GM19467 (cell line): Measurements from ENCODE around the gene DSC3.
"Not testable (repeated sequence)": the region's sequence is repeated elsewhere in the genome, so short reads cannot be mapped to it uniquely, and the experiment has no call there.

Source experiments
- ATAC-seq: cut with Tn5 transposase; IDR thresholded peaks from one replicate; pipeline ENCODE4 v1.9.1; 2021; ENCODE audit warnings: mild to moderate bottlenecking, moderate library complexity; ENCODE audit not compliant: unreplicated experiment

The DSC3 gene

DNA sequence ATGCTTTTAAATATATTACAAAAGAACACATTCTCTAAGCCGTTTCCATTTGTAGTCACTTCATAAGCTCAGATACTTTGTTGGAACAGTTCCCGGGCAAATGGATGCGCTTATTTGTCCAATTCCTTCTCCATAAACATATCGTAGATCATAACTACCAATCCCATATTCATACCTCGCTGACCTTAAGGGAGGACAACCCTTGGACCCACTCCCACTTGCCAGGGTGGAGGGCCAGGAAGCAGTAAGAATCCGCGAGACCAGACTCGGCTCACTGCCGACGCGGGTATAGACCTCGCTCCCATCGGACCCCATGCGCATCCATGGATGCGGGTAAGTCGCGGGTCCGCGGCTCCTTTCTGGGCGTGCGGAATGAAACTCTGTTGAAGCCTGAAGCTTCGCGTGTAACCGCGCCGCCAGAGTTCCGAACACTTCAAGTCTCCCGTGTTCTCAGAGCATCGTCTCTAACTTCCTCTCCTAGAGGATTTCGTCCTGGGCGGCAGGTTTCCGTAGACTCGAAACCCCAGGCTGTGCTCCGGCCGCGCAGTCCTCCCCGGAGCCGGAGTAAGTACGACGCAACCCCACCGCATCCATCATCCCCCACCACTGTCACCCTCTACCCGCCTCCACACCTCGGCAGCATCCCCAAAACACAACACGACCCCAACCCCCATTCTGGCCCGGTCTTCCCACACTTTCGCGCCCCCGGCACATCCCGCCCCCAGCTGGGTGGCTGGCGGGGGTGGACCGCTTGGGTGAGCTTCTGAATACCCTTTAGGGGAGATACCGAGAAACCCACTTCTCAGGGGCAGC is 1.1 kb downstream of the DSC3 start:
- no peak for ATAC-seq

DNA sequence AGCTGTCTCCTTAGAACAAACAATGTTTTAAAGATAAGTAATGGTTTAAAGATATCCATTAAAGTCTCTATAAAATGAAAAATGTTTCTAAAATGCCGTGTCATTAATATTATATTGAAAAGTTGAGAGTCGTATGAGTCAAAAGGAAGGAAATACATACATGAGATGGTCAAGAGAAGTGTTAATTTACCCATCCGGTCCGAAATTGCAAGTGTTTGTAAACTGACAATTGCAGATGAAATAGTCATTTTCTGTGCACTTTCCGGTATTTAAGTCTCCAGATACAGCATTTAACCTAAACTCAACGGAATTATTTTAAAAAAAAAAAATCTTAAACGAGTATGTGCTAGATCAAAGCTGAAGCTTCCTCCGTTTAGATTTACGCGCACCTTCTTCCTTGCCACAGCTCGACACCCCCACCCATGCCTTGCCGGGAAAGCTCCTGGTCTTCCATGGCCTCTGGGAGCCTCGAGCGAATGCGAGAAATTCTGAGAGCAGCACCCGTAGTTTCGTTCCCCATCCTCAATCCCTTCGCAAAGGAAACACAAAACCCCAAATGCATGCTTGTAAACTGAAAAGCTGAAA is 1.8 kb downstream of the DSC3 start:
- no peak for ATAC-seq

DNA sequence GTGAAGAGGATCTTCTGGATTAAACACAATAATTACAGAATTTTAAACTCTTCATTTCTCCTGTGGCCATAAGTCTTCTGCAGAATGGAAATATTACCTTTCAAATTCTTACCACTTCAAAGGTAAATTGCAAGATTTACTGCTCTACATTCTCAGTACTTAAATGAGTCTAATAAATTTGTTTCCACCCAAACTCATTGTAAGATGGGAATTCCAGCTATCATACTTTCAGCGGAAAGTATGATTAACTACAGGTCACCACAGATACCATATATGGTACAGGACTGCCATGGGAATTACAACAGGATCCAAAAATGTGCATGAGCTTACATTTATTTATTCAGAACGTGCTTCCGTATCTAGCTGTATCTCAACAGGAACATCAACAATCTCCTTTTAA is 3.1 kb downstream of the DSC3 start:
- no peak for ATAC-seq

DNA sequence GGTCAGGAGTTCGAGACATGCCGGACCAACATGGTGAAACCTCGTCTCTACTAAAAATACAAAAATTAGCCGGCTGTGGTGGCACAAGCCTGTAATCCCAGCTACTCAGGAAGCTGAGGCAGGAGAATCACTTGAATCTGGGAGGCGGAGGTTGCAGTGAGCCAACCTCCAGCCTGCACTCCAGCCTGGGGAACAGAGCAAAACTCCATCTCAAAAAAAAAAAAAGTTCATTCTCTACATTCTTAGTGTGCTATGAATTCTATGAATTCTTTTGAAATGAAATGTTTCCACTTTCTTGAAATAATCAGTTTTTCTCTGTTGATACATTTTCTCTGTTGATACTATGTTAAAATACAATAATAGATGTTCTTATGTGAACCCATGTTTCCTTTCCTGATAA is 4.9 kb downstream of the DSC3 start:
- not testable (repeated sequence) for ATAC-seq

DNA sequence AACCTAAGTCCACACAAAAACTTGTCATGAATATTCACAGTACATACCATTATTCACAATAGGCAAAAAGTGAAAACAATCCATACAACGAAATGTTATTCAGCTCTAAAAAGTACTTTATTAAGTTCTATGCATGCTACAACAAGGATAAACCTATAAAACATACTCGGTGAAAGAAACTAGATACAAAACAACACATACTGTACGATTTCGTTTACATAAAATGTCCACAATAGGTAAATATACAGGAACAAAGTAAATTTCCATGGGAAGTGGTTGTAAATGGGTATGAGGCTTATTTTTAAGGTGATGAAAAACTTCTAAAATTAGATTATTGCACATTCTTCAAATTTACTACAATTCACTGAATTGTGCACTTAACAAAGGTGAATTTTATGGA is 8.0 kb downstream of the DSC3 start:
- ATAC-seq = no peak

DNA sequence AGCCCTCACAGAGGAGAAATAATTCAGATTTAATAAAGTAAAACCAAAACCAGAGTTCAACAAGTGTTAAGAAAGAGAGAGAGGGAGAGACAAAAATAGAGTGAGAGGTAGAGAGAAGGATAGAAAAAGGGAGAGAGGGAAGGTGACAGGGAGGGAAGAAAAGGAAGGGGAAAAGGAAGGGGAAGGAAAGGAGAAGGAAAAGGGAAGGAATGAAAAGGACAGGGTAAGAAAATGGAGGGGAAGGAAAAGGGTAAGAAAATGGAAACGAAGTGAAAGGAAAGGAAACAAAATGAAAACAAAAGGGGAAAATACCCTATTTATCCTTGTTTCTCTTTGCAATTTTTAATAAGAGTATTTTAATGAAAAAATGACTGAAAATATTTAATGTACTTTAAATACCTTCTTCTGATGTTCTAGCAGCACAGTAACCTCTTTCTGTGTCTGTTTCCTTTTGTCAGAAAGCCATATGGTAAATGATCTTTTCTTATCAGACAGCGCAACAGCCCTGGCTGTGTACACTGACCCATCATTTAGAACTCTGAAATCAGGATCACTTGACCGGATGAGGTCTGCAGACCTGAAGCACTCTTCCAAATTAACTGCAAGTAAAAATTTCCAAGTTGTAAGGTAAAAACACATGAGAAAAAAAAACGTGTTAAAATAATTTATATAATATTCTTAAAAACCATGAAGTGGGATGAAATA is 11.8 kb downstream of the DSC3 start:
- ATAC-seq = no peak

DNA sequence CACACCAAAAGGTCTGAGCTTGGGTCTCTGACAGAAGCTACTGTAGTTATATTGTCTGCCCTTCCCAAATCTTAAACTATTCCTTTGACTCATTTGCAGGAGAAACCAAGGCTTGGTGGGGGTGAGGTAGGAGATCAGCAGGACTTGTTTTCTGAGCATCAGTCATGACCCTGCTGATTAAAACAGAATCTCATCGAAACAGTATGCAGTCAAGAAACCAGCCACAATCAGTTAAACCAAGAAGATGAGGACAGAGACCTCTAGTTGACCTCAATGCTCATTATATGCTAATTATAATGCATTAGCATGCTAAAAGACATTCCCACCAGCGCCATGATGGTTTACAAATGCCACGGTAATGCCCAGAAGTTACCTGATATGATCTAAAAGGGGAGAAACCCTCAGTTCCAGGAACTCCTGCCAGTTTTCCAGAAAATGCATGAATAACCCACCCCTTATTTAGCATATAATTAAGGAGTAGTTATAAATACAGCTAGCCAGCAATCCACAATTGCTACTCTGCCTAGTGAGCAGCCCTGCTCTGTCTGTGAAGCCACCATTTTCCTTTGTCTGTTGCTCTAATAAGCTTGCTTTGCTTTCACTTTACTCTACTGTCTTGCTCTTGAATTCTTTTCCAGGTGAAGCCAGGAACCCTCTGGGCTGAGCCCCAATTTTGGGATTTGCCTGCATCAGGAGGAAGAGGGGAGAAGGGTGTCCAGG is 26.7 kb downstream of the DSC3 start:
- ATAC-seq = no peak

DNA sequence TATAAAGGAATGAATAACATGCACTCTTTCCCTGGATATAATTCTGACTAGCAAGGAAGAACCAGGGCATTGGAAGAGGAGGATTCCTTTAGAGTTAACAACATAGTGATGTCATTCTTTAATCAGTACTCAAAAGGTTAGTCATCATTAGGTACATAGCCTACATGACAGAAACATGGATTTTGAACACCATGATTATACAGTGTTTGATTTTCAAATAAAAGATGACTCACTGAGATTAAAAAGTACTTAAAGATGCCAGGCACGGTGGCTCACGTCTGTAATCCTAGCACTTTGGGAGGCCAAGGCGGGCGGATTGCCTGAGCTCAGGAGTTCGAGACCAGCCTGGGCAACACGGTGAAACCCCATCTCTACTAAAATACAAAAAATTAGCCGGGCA is 31.1 kb downstream of the DSC3 start:
- ATAC-seq = not testable (repeated sequence)

DNA sequence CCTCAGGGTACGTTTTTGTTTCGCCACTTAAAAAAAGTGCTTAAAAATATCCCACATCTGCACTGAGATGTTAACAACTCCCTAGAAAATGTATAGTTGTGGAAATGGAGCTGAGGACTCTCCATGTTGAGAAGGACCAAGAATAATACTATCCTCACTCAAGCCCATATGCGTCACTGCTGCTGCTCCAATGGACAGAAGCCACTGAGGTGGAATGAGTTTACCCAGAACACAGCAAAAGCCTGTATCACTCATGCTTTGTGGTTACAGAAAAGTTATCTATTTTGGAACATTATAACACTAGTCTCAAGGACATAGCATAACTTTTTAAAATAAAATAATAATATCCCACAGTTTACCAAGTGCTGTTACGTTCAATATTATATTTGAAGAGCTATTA is 31.9 kb downstream of the DSC3 start:
- ATAC-seq = no peak

DNA sequence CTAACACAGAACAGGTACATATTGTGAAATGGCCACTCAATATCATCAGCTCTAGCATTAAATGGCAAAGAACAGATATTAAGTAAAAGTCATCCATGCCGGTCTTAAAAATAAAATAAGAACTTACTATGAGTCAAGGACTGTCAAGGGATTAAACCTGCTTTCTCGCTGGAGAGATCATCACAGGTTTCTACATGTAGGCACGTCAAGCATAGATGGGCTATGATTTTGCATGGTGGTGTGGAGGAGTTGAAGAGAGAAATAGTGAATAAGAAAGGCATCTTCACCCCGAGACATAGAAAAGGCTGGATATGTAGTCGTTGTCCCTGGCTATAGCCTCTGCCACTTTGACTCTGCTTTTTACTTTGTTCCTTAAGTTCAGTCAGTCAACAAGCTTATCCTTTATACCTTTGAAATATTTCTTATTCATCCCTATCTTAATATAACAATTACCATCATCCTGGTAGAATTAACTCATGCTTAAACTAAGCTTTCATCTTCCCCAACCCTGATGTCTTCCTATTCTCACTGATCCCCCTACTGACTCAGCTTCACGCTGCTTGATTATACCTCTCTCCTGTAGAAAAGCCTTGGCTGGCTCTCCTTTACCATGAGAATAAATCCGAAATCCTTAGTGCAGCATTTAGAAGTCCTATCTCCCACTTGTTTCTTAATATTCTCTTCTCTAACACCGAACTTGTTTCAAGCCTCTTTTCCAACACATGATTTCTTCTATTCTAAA is 42.5 kb downstream of the DSC3 start:
- ATAC-seq = no peak

DNA sequence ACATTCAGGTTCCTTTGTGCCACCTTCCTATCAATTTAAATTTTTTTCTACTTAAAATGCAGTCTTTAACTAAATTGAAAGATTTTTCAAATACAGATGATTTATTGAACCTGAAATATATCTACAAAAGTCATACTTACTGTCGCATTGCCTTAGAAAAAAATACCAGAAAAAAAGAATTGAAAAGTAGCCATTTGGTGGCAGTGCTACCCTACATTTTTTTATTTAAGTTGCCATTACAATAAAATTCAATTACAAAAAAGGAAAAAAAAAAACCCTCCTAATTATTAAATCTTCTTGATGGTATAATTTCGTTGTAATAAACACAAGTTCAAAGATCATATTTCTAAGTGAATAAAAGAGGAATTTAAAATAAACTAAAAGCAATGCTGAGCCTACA is 43.4 kb downstream of the DSC3 start:
- ATAC-seq = no peak

DNA sequence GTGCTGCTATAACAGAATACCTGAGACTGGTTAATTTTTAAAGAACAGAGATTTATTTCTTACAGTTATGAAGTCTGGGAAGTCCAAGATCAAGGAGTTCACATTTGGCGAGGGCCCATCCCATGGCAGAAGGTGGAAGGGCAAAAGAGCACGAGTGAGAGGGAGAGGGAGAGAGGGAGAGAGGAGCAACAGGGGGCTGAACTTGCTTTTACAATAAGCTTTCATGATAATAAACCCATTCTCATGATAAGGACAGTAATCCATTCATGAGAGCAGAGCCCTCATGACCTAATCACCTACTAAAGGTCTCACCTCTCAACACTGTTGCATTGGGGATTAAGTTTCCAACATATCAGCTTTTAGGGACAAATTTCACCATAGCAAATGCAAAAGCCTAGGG is 45.3 kb downstream of the DSC3 start:
- no peak for ATAC-seq

DNA sequence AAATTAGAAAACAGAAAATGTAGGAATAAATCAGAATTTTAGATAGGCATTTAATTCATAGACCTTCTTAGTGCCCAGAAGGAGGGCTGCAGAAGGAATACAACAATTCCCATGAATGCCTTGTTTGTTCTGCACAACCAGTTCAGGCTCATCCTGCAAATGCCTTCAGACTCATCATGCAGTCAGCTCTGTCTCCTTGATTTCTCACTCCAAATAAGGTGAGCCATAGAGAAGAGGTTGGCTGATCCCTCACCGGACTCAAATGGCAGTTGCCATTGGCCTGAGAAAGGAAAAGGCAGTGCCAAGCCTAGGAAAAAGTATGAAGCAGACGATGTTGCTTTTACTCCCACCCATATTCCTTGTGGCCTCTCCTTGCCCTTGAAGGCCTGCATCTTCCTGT is 50.3 kb downstream of the DSC3 start:
- no peak for ATAC-seq

DNA sequence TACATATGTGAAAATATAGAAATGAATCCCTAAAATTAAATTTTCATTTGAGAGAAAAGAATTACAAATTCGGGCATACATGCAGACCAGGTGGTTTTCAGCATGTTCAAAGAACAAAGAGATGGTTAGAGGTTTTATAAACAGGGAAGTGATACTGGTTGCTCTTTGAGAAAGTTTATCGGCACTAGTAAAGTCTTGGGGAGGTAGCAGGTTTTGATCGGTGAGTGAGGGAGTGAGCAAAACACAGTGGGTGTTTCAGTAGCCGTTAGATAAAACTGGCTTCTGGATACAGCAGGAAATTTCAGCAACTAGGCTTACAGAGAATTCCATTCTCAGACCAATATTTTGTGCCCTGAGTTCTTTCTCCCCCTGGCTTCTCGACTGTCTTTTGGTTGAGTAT is 51.1 kb downstream of the DSC3 start:
- ATAC-seq = no peak

DNA sequence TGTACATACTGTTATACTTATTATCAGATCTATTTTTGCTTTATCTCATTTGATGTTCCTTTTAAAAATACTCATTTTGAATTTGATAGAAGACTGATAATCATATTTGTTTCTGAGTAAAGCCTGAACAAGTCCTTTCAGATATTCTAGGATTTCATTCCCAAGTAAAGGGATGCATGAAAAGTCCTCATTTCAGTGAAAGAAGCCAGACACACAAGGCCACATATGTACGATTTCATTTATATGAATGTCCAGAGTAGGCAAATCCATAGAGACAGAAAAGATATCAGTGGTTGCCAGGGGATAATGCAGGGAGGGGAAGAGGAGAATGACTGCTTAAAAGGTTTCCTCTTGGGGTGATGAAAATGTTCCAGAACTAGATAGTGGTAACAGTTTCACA is 53.4 kb downstream of the DSC3 start:
- no peak for ATAC-seq

DNA sequence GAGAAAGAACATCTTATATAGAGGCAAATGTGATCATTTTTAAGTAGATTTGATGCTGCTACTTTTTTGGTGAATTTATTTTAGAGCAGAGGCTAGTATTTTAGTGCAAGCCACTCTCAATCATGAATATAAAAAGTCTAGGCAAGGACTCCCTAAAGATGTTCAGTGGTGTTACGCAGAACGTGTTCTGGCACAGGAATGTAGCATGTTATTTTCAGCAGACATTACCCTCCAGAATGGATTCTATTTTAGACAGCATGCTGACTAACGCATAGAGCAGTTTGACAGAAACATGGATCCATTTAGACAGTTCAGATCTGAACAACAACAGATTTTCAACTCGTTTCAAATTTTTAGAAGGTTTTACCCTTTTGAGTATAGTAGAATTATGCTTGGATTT is 54.1 kb downstream of the DSC3 start:
- no peak for ATAC-seq

DNA sequence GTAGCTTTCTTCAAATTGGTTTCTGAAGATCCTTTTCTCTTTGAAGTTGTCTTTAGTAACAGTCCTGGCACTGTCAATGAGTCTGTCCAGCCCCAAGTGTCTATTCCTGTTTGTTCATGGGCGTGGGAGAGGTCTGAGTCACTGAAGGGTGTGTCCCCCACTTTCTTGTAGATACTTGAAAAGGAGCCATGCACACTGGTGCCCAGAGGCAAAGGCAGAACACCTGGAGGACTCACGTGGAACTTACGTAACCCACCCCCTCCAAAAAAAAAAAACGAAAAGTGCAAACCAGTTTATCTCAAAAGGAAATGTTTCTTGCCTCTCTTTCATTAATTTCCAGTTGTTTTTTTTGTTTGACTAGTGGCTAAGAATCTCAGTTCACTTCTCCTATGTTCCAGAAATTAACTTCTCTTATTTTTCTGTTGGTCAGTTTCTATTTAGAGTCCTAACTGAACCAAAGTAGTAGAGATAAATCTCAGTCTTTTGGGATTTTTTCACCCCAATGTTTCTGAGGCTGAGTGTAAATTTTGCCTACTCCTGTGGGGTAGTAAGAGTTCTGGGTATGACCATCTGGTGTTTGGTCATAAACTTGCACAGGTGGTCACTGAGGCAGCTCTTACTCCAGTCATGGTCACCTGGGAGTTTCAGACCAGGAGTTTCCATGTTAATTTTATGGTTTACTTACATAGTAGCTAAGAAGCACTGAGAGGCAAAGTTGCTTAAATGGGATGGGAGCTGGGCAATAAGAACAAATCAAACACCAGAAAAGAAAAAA is 54.9 kb downstream of the DSC3 start:
- ATAC-seq = no peak

DNA sequence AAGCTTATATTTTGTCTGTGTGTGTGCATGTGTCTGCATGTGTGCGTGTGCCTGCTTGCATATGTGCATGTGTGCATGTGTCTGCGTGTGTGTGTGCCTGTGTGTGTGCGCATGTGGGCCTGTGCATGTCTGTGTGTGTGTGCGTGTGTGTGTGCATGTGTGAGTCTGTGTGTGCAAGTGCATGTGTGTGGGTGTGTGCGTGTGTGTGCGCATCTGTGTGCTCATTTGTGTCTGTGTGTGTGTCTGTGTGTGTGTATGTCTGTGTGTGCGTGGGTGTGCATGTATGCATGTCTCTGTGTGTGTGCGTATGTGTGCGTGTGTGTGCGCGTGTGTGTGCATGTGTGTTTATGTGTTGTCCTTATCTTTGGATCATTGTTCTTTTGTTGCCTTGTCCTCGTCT is 56.8 kb downstream of the DSC3 start:
- ATAC-seq = no peak

DNA sequence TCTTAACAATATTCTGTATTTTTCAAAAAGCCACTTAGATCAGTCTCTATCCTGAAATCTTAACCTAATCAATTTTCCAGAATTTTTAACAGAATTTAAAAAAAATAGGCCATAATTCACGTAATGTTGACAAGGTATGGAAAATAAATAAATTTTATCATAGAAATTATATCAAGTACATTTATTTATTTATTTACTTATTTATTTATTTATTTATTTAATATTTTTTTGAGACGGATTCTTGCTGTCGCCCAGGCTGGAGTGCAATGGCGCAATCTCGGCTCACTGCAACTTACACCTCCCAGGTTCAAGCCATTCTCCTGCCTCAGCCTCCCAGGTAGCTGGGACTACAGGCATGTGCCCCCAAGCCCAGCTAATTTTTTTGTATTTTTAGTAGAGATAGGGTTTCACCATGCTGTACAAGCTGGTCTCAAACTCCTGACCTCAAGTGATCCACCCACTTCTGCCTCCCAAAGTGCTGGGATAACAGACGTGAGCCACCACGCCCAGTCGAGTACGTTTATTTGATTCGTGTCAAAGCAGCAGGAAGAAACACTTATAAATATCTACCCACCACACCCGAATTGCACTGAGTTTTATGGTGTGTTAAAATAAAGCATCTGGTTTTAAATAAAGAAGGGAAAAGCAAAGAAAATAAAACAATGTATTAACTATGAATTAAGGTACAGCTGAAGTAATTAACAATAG is 60.1 kb downstream of the DSC3 start:
- ATAC-seq = no peak
